Measurements from ENCODE around the gene NUCKS1. TPM values are rescaled to one million over a fixed set of nuclear protein-coding genes. Genes with fewer than 3 reads are reported as not detected.

NUCKS1 gene
- polyA plus RNA-seq, 1 of the 3 experiments (the other 2 are of a cell fraction) = 25.4 TPM

- Histone ChIP-seq H3K27ac (ENCODE audit: low read depth in 2 of 2, low read length in 1 of 2) (no peak overlapping the region), H2AFZ (ENCODE audit: low read depth) (no peak overlapping the region), H3K27me3 (ENCODE audit: insufficient read depth) (no peaks in the 10 kb centered on the region), H3K36me3 (replicated peaks in 1 of 2; ENCODE audit: control insufficient read depth in 1 of 2, insufficient read depth in 2 of 2, low read length in 1 of 2) (no peaks in the 10 kb centered on the region), H3K79me2 (ENCODE audit: insufficient read depth) (no peaks in the 10 kb centered on the region), H4K20me1 (ENCODE audit: insufficient read depth) (no peaks in the 10 kb centered on the region), H3K9me2 (no peaks in the 10 kb centered on the region), H3F3A (replicated peaks; ENCODE audit: insufficient read depth) (no peaks in the 10 kb centered on the region), H3K4me2 (no peak overlapping the region), H3K4me3 (ENCODE audit: low read depth in 2 of 2, low read length in 1 of 2) (no peak overlapping the region), H3K9ac (no peak overlapping the region), H3K4me1 (ENCODE audit: control insufficient read depth in 1 of 2, insufficient read depth in 2 of 2, low read depth in 1 of 2, low read length in 1 of 2) (peaks cover 0 to 16% of the 10 kb centered on the region in 2 experiments; a peak in 1 of 4 replicates), H3K9me3 (no peaks in the 10 kb centered on the region)
- 89% methylated on average over 19 of the region's 19 CpGs for WGBS (ENCODE audit: low lambda C conversion rate)
- TF ChIP-seq GABPA (IDR thresholded peaks at IDR 0.05; ENCODE audit: low read depth) (no peak), TCF12 (IDR thresholded peaks at IDR 0.05) (no peak), EP300 (IDR thresholded peaks at IDR 0.05; ENCODE audit: borderline replicate concordance in 1 of 2, low read depth in 1 of 2, low read length in 1 of 2) (no peak)
- TF ChIP-seq, protein P1, sequence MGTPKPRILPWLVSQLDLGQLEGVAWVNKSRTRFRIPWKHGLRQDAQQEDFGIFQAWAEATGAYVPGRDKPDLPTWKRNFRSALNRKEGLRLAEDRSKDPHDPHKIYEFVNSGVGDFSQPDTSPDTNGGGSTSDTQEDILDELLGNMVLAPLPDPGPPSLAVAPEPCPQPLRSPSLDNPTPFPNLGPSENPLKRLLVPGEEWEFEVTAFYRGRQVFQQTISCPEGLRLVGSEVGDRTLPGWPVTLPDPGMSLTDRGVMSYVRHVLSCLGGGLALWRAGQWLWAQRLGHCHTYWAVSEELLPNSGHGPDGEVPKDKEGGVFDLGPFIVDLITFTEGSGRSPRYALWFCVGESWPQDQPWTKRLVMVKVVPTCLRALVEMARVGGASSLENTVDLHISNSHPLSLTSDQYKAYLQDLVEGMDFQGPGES (IDR thresholded peaks at IDR 0.05; ENCODE audit: low read depth, low read length) = no peak
- peak; percentile 27 for DNase-seq
- ChIA-PET CTCF (interaction anchor here (0.9 to 18.5 kb wide), 7 partner anchors 4 to 313 kb away, joined by 3 to 443 read pairs (median 214); partner anchors contain the start of gene SLC45A3), POLR2A (no interaction called here)
Observed at GRCh38 chr1:205664399-205665017, 85.5 kb downstream of the NUCKS1 start.

DNA sequence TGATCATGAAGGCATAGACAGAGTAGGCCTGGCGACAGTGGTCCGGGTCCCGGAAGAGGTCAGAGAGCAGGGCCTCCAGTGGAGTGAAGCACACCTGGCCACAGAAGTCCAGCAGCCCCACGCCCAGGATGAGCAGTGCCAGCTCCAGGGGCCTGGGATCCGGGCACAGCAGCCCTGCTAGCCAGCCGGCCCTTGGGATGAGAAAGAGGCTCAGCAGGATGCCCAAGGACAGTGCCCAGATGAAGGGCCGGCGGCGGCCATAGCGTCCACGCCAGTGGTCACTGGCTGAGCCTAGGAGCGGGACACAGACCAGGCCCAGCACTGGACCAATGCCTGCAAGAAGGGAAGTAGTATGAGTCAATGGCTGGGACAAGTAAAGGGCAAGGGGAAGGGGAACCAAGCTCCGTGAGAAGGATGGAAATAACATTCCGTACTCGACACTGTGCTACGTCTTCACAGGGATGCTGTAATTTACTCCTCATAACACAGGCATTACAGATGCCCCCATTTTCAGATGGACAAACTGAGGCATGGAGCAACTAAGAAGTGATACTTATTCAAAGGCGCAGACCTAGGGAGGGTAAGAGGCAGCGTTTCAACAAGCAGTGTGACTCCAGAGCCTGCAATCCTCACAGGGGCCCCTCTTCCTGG lies 86.6 kb downstream of the NUCKS1 start:
- no peaks in the 10 kb centered on the region for H3K9me2 ChIP-seq
- TF ChIP-seq ELF1 (IDR thresholded peaks at IDR 0.05) = no peak
- no peak for TF ChIP-seq GATA2 (CRISPR knock-in tag; IDR thresholded peaks at IDR 0.05)
- no peak for TF ChIP-seq FOSL2 (IDR thresholded peaks at IDR 0.05; ENCODE audit: borderline replicate concordance, low read depth)
- no peak for TF ChIP-seq RAD21 (IDR thresholded peaks at IDR 0.05; ENCODE audit: low read length)
- TF ChIP-seq SIN3A (IDR thresholded peaks at IDR 0.05; ENCODE audit: borderline replicate concordance, low read depth, low read length) = no peak
- no peak for TF ChIP-seq TAF1 (IDR thresholded peaks at IDR 0.05; ENCODE audit: borderline replicate concordance, low read depth, low read length)
- H3K27ac ChIP-seq (ENCODE audit: low read depth in 2 of 2, low read length in 1 of 2) = no peak overlapping the region
- H3K79me2 ChIP-seq (ENCODE audit: insufficient read depth) = no peaks in the 10 kb centered on the region
- no peaks in the 10 kb centered on the region; the same call in 1 of the 2 replicates for H4K20me1 ChIP-seq (ENCODE audit: insufficient read depth)
- H3K36me3 ChIP-seq (replicated peaks in 1 of 2; ENCODE audit: control insufficient read depth in 1 of 2, insufficient read depth in 2 of 2, low read length in 1 of 2) = no peaks in the 10 kb centered on the region
- H3K9ac ChIP-seq = no peak overlapping the region
- H3K27me3 ChIP-seq (ENCODE audit: insufficient read depth) = no peaks in the 10 kb centered on the region
- H3K4me2 ChIP-seq = no peak overlapping the region
- no peak overlapping the region for H3K4me3 ChIP-seq (ENCODE audit: low read depth in 2 of 2, low read length in 1 of 2)
- ChIA-PET POLR2A (no interaction called here), CTCF (interaction anchor here (0.9 to 16.5 kb wide), 5 partner anchors 10 to 314 kb away, joined by 3 to 443 read pairs (median 214); partner anchors contain the start of gene SLC45A3)
- H3K4me1 ChIP-seq (ENCODE audit: control insufficient read depth in 1 of 2, insufficient read depth in 2 of 2, low read depth in 1 of 2, low read length in 1 of 2) = peaks cover 0 to 19% of the 10 kb centered on the region in 2 experiments; a peak in 1 of 4 replicates
- WGBS (ENCODE audit: low lambda C conversion rate) = 89% methylated on average over 17 of the region's 18 CpGs
- DNase-seq = no peak
- no peak overlapping the region for H2AFZ ChIP-seq (ENCODE audit: low read depth)
- H3F3A ChIP-seq (replicated peaks; ENCODE audit: insufficient read depth) = no peaks in the 10 kb centered on the region
- H3K9me3 ChIP-seq = no peaks in the 10 kb centered on the region

Small RNA genes lying within 50 kb of the gene (small RNA-seq; reads per million reads assigned to genes)
- gene RF00017 = 0 reads per million in 7 experiments
- gene RF00139 = 0 reads per million in 7 experiments

Other genes starting within 250 kb of the NUCKS1 start
- 2.5 and 3.1 TPM in 2 replicates for gene CDK18, start 245.5 kb downstream of the NUCKS1 start, polyA plus RNA-seq (2012; rRNA removed)
- 2.6 and 3.8 TPM in 2 replicates for gene ELK4, start 118.2 kb downstream of the NUCKS1 start, polyA plus RNA-seq (2012; rRNA removed)
- gene SLC45A3, start 69.7 kb downstream of the NUCKS1 start, polyA plus RNA-seq (2012; rRNA removed) = 4.6 and 4.7 TPM in 2 replicates
- gene RAB29, start 25.3 kb upstream of the NUCKS1 start, polyA plus RNA-seq (2012; rRNA removed) = 9.2 and 9.8 TPM in 2 replicates
- 18.3 and 25.1 TPM in 2 replicates for gene SLC41A1, start 63.0 kb upstream of the NUCKS1 start, polyA plus RNA-seq (2012; rRNA removed)
- gene PM20D1, start 100.0 kb upstream of the NUCKS1 start, polyA plus RNA-seq (2012; rRNA removed) = not detected in 2 replicates
- not detected in 2 replicates for gene SLC26A9, start 193.3 kb upstream of the NUCKS1 start, polyA plus RNA-seq (2012; rRNA removed)